ENCODE results near the gene NUPR1.

GRCh38 chr16:28544998-28545397 lies 6.2 kb upstream of the NUPR1 start:
- TF ChIP-seq CTCF (IDR thresholded peaks at IDR 0.05): no peak
- no peak for TF ChIP-seq POLR2A (IDR thresholded peaks at IDR 0.05)
